Skeletal muscle tissue (tissue), 4 donors: ENCODE data around the gene LRRK1. TPM values are rescaled to one million over a fixed set of nuclear protein-coding genes. Genes with fewer than 3 reads are reported as not detected.

Experiments used
- H3K27ac ChIP-seq: one replicate; pipeline ENCODE4 v1.7.0; 2013; ENCODE audit warnings: mild to moderate bottlenecking, low read depth, low read length, inconsistent platforms
- H3K27me3 ChIP-seq, 3 donors: one replicate each; pipeline ENCODE4 v1.7.0; 2013; ENCODE audit warnings: low read length in 3 of 3; ENCODE audit not compliant: control insufficient read depth in 3 of 3, insufficient read depth in 3 of 3
- H3K36me3 ChIP-seq, 3 donors: one replicate each; pipeline ENCODE4 v1.7.0; 2013; ENCODE audit warnings: low read length in 3 of 3; ENCODE audit not compliant: control insufficient read depth in 3 of 3, insufficient read depth in 3 of 3
- H3K4me1 ChIP-seq, 3 donors: one replicate each; pipeline ENCODE4 v1.7.0; 2013; ENCODE audit warnings: low read length in 3 of 3, mild to moderate bottlenecking in 3 of 3; ENCODE audit not compliant: control insufficient read depth in 3 of 3, insufficient read depth in 3 of 3
- H3K4me3 ChIP-seq, 3 donors: one replicate each; pipeline ENCODE4 v1.7.0; 2013; ENCODE audit warnings: low read length in 3 of 3
- H3K9ac ChIP-seq, 3 donors: one replicate each; pipeline ENCODE4 v1.7.0; 2013; ENCODE audit warnings: low read length in 3 of 3, mild to moderate bottlenecking in 3 of 3, moderate library complexity in 2 of 3, low read depth in 1 of 3
- H3K9me3 ChIP-seq, 3 donors: one replicate each; pipeline ENCODE4 v1.7.0; 2013; ENCODE audit warnings: low read length in 3 of 3; ENCODE audit not compliant: control insufficient read depth in 3 of 3
- total RNA-seq: library from RNA; depleted of rRNA; stranded (reverse); fragments of >200 nt; gene quantifications from one replicate; pipeline ENCODE4 v1.2.3, GENCODE V29; 2014
- donor health status: Osteomylitis.

Gene LRRK1
- total RNA-seq, 1 donor from 2014 or later: 3.7 TPM

DNA sequence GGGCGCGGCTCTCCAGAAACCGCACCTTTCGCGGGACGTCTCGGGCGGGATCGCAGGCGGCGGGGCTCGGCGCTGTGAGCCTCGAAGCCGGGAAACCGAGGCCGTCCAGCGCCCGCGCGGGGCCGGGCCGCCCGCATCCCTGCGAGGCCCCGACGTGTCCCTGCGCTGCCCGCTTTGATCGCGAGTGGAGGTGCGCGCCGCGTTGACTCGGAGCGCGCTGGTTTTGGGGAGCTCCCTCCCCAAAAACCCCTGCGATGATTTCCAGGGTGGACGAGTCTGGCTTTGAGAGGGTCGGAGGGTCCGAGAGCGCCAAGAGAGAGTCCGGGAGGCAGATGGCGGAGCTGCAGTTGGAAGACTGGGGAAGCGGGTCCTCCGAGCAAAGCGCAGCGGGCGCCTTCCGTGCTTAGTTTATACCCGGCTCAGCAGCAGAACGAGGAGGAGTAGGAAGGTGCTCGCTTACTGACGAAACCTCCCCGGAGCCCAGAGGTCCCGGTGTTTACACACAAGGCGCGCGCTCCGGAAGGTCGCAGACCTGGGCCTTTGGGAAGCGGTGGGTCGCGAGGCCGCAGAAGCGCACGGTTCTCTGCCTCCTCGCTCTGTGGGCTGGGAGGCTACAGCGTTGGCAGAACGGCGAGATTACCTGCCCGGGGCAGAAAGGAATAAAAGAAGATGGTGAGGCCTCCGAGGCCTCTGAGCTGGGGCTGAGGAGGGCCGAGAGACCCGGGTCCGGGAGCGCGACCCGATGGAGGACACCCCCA lies 38.8 kb upstream of the LRRK1 start:
- peak overlapping the region; percentile 3 for H3K27ac ChIP-seq
- peaks cover 18 to 33% (median 22%) of the 10 kb centered on the region in 3 donors for H3K27me3 ChIP-seq
- peak overlapping the region in 1 of 3 donors; percentile 20 for H3K9ac ChIP-seq
- no peaks in the 10 kb centered on the region for H3K4me1 ChIP-seq
- H3K4me3 ChIP-seq: peak overlapping the region in 2 of 3 donors; percentile 40 to 63
- no peaks in the 10 kb centered on the region for H3K36me3 ChIP-seq
- no peaks in the 10 kb centered on the region for H3K9me3 ChIP-seq

- Histone ChIP-seq H3K9me3 (no peaks in the 10 kb centered on the region), H3K36me3 (no peaks in the 10 kb centered on the region), H3K4me1 (no peaks in the 10 kb centered on the region), H3K4me3 (peak overlapping the region in 1 of 3 donors; percentile 10), H3K9ac (no peak overlapping the region), H3K27ac (peak overlapping the region; percentile 3), H3K27me3 (peaks cover 18 to 33% (median 22%) of the 10 kb centered on the region in 3 donors)
Observed at GRCh38 chr15:100880897-100881242, 38.3 kb upstream of the LRRK1 start.

DNA sequence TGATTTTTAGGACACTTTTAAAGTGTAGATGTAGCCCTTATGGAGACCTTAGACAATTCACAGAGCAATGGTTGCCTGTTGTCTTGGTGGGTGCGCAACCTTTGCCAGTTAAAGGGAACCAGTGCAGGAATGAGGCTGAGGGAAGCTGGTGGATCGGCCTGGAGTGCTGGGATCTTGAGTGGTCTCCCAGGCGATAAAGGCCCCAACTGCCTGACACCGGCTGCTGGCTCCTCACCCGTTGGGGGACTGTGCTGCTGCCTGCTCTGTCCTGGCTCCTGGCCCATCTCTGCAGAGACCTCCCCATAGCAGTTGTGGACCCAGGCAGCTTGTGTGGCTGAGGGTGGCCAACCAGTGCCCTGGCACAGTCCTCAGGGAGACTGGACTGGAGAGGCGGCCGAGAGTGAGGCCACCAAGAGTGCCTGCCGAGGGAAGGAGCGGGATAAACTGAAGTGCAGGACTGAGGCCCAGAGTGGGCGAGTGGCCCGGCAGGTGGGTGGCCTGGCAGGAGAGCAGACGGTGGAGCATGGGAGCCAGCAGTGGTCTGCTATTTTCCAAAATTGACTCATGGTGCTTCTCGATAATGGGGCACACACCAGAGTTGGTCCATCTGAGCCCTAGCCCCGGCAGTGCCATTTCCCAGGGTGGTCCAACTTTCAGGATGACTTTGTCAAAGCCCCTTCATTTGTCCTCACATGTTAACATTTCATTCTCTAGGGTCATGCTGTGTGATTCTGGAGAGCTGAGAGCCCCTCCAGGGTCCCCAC lies 37.4 kb upstream of the LRRK1 start:
- Histone ChIP-seq H3K4me1 (no peaks in the 10 kb centered on the region), H3K27ac (no peak overlapping the region), H3K4me3 (peak overlapping the region in 2 of 3 donors; percentile 22 to 48), H3K36me3 (no peaks in the 10 kb centered on the region), H3K9me3 (no peaks in the 10 kb centered on the region), H3K27me3 (peaks cover 18 to 33% (median 26%) of the 10 kb centered on the region in 3 donors), H3K9ac (peak overlapping the region in 1 of 3 donors; percentile 50)

GRCh38 chr15:100885116-100885515 lies 34.0 kb upstream of the LRRK1 start:
- H3K4me3 ChIP-seq: no peak overlapping the region
- H3K4me1 ChIP-seq: peaks cover 8 to 10% (median 9%) of the 10 kb centered on the region in 3 donors
- H3K27me3 ChIP-seq: peaks cover 7 to 30% (median 29%) of the 10 kb centered on the region in 3 donors
- no peak overlapping the region for H3K9ac ChIP-seq
- no peak overlapping the region for H3K27ac ChIP-seq
- H3K36me3 ChIP-seq: no peaks in the 10 kb centered on the region
- no peaks in the 10 kb centered on the region for H3K9me3 ChIP-seq

- H3K9me3 ChIP-seq: no peaks in the 10 kb centered on the region
- H3K36me3 ChIP-seq: no peaks in the 10 kb centered on the region
- no peak overlapping the region for H3K4me3 ChIP-seq
- H3K27me3 ChIP-seq: peaks cover 5 to 30% (median 25%) of the 10 kb centered on the region in 3 donors
- peaks cover 8 to 10% (median 9%) of the 10 kb centered on the region in 3 donors for H3K4me1 ChIP-seq
- no peak overlapping the region for H3K27ac ChIP-seq
- H3K9ac ChIP-seq: no peak overlapping the region
Observed at GRCh38 chr15:100885811-100886210, 33.3 kb upstream of the LRRK1 start.

- Histone ChIP-seq H3K36me3 (no peaks in the 10 kb centered on the region), H3K4me3 (no peak overlapping the region), H3K27ac (no peak overlapping the region), H3K9me3 (no peaks in the 10 kb centered on the region), H3K4me1 (peaks cover 8 to 10% (median 9%) of the 10 kb centered on the region in 3 donors), H3K9ac (no peak overlapping the region), H3K27me3 (peaks cover 6 to 34% (median 26%) of the 10 kb centered on the region in 3 donors)
Observed at GRCh38 chr15:100887211-100887913, 31.8 kb upstream of the LRRK1 start.

DNA sequence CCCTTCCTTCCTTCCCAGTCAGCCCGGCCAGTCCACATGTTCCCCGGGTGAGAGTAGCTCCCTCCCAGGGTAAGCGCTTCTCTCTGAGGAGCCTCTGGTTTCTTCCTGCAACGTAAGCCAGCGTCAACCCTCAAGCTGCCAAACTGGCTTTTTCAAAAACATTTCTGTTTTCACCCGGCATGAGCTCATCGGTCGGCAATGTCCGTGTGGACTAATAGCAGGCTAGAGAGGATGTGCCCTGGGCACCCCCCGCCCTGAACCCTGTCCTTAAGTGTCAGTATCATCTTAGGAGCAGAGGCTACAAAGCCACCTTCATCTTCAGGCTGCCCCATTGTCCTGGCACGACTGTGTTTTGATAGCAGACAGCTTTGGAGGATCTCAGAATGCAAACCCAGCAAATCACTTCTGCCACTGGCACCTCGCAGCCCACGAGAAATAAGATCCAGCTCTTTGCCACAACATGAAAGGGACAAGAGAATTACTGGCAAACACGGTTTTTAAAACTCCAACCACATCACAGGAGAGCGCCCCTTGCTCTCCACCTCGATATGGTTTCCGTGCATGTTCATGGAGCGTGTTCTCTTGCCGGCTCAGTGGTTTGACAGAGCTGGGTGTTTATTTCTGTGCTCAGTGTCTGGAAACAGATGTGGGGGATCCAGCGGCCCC lies 29.6 kb upstream of the LRRK1 start:
- no peak overlapping the region for H3K9ac ChIP-seq
- no peaks in the 10 kb centered on the region for H3K9me3 ChIP-seq
- peaks cover 0 to 3% (median 0%) of the 10 kb centered on the region in 3 donors for H3K36me3 ChIP-seq
- H3K4me1 ChIP-seq: peaks cover 8 to 10% (median 9%) of the 10 kb centered on the region in 3 donors
- H3K27me3 ChIP-seq: peaks cover 12 to 35% (median 19%) of the 10 kb centered on the region in 3 donors
- peak overlapping the region; percentile 44 for H3K27ac ChIP-seq
- peak overlapping the region in 2 of 3 donors; percentile 6 to 25 for H3K4me3 ChIP-seq

GRCh38 chr15:100890051-100890720 lies 29.0 kb upstream of the LRRK1 start:
- H3K9me3 ChIP-seq: no peaks in the 10 kb centered on the region
- peaks cover 0 to 3% (median 0%) of the 10 kb centered on the region in 3 donors for H3K36me3 ChIP-seq
- H3K4me3 ChIP-seq: no peak overlapping the region
- peaks cover 8 to 10% (median 9%) of the 10 kb centered on the region in 3 donors for H3K4me1 ChIP-seq
- peaks cover 12 to 35% (median 19%) of the 10 kb centered on the region in 3 donors for H3K27me3 ChIP-seq
- peak overlapping the region; percentile 44 for H3K27ac ChIP-seq
- no peak overlapping the region for H3K9ac ChIP-seq

DNA sequence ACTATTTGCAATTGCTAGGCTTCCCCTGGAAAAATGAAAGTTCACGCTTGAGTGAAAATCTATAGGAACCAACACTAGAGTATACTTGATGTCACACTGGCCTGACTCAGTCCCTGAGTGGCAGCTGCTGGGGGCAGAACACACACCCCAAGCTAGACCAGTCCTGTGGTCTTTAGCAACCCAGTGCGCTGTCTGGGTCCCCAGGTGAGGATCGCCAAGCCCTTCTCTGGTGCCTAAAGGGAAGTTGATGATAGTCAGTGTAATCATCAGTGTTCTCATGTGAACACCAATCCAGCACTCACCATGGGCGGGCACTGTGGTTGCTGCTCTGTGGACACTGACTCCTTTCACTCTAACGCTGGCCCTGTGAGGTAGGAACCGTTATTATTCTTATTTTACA lies 28.3 kb upstream of the LRRK1 start:
- H3K27me3 ChIP-seq: peaks cover 12 to 35% (median 19%) of the 10 kb centered on the region in 3 donors
- H3K9me3 ChIP-seq: no peaks in the 10 kb centered on the region
- peaks cover 0 to 3% (median 0%) of the 10 kb centered on the region in 3 donors for H3K36me3 ChIP-seq
- H3K9ac ChIP-seq: no peak overlapping the region
- H3K27ac ChIP-seq: no peak overlapping the region
- H3K4me1 ChIP-seq: peaks cover 8 to 10% (median 9%) of the 10 kb centered on the region in 3 donors
- H3K4me3 ChIP-seq: no peak overlapping the region
